RWPE2 (cell line): ENCODE data around the gene SWSAP1.

ENCODE experiments used
- ATAC-seq: fragments of 200-7000 bp; cut with Tn5 transposase; 3 replicates; pipeline ENCODE4 v1.9.1; 2021; ENCODE audit warnings: low read depth
- DNase-seq: peaks from one replicate; pipeline ENCODE4 v3.0.0-alpha.2; 2020; ENCODE audit warnings: low spot score
- H3K27ac ChIP-seq: fragments of 450-650 bp; 2 replicates; pipeline ENCODE4 v1.5.1; 2017; ENCODE audit warnings: mild to moderate bottlenecking; ENCODE audit not compliant: poor library complexity, severe bottlenecking
- H3K27me3 ChIP-seq: fragments of 250-450 bp; sonication (Bioruptor Pico); 2 replicates; pipeline ENCODE4 v1.5.1; 2021; ENCODE audit warnings: mild to moderate bottlenecking, moderate library complexity; ENCODE audit not compliant: insufficient read depth, poor library complexity, severe bottlenecking
- H3K36me3 ChIP-seq: fragments of 250-450 bp; sonication (Bioruptor Pico); 2 replicates; pipeline ENCODE4 v1.5.1; 2020; ENCODE audit warnings: low read depth, mild to moderate bottlenecking, moderate library complexity
- H3K4me1 ChIP-seq: fragments of 250-450 bp; sonication (Bioruptor Pico); 2 replicates; pipeline ENCODE4 v1.5.1; 2021; ENCODE audit warnings: mild to moderate bottlenecking, moderate library complexity; ENCODE audit not compliant: insufficient read depth, poor library complexity, severe bottlenecking
- H3K4me3 ChIP-seq: fragments of 250-450 bp; sonication (Bioruptor Pico); 2 replicates; pipeline ENCODE4 v1.5.1; 2021; ENCODE audit warnings: mild to moderate bottlenecking, moderate library complexity; ENCODE audit not compliant: severe bottlenecking
- H3K9me3 ChIP-seq: fragments of 250-450 bp; sonication (Bioruptor Pico); 2 replicates; pipeline ENCODE4 v1.5.1; 2021; ENCODE audit warnings: mild to moderate bottlenecking, moderate library complexity; ENCODE audit not compliant: severe bottlenecking
- CTCF ChIP-seq: fragments of 450-650 bp; IDR thresholded peaks from one replicate; pipeline ENCODE4 v1.5.1; 2017; ENCODE audit warnings: mild to moderate bottlenecking, moderate library complexity; ENCODE audit not compliant: poor library complexity, severe bottlenecking

Gene SWSAP1

GRCh38 chr19:11364935-11365334 lies 9.5 kb upstream of the SWSAP1 start:
- no peak for ATAC-seq
- TF ChIP-seq CTCF, result no peak
- no peak for DNase-seq
- Histone ChIP-seq H3K27me3 (no peaks in the 10 kb centered on the region), H3K4me1 (no peaks in the 10 kb centered on the region), H3K4me3 (no peak overlapping the region), H3K27ac (no peak overlapping the region), H3K36me3 (no peaks in the 10 kb centered on the region; the same call in none of the 2 replicates), H3K9me3 (no peaks in the 10 kb centered on the region)

GRCh38 chr19:11365557-11366117 lies 8.8 kb upstream of the SWSAP1 start:
- Histone ChIP-seq H3K4me3 (no peak overlapping the region), H3K36me3 (no peaks in the 10 kb centered on the region; the same call in none of the 2 replicates), H3K9me3 (no peaks in the 10 kb centered on the region), H3K27me3 (no peaks in the 10 kb centered on the region), H3K4me1 (no peaks in the 10 kb centered on the region), H3K27ac (no peak overlapping the region)
- DNase-seq, result no peak
- ATAC-seq, result no peak
- TF ChIP-seq CTCF, result no peak

- no peak for TF ChIP-seq CTCF
- ATAC-seq, result no peak
Observed at GRCh38 chr19:11367528-11367927, 6.9 kb upstream of the SWSAP1 start.

GRCh38 chr19:11370744-11371143 lies 3.7 kb upstream of the SWSAP1 start:
- no peak for DNase-seq
- no peak overlapping the region for H3K4me3 ChIP-seq
- no peak for ATAC-seq
- TF ChIP-seq CTCF, result no peak
- H3K36me3 ChIP-seq, result no peaks in the 10 kb centered on the region; the same call in 1 of the 2 replicates
- H3K27me3 ChIP-seq, result no peaks in the 10 kb centered on the region
- no peaks in the 10 kb centered on the region for H3K9me3 ChIP-seq
- peaks cover under 1% of the 10 kb centered on the region for H3K4me1 ChIP-seq
- H3K27ac ChIP-seq, result no peak overlapping the region

More at GRCh38 chr19:11367528-11367927, 6.9 kb upstream of the SWSAP1 start:
- no peaks in the 10 kb centered on the region for H3K27me3 ChIP-seq
- no peak overlapping the region for H3K27ac ChIP-seq
- no peak for DNase-seq
- H3K36me3 ChIP-seq, result no peaks in the 10 kb centered on the region; the same call in none of the 2 replicates
- no peaks in the 10 kb centered on the region for H3K4me1 ChIP-seq
- no peak overlapping the region for H3K4me3 ChIP-seq
- H3K9me3 ChIP-seq, result no peaks in the 10 kb centered on the region

- ATAC-seq (no peak), DNase-seq (no peak)
- Histone ChIP-seq H3K36me3 (peaks cover 9% of the 10 kb centered on the region), H3K4me1 (peaks cover 19% of the 10 kb centered on the region), H3K9me3 (no peaks in the 10 kb centered on the region), H3K27ac (no peak overlapping the region), H3K4me3 (no peak overlapping the region), H3K27me3 (no peaks in the 10 kb centered on the region)
- no peak for TF ChIP-seq CTCF
Observed at GRCh38 chr19:11373166-11373884, 1.1 kb upstream of the SWSAP1 start.
